HG03571 (cell line): ENCODE data around the gene MAGEA12.
"Not testable (repeated sequence)": the region's sequence is repeated elsewhere in the genome, so short reads cannot be mapped to it uniquely, and the experiment has no call there.

ENCODE experiments used
- ATAC-seq: cut with Tn5 transposase; IDR thresholded peaks from one replicate; pipeline ENCODE4 v1.9.1; 2021; ENCODE audit not compliant: unreplicated experiment

Gene MAGEA12

GRCh38 chrX:152733261-152733975 lies at the start of gene MAGEA12, which contains the start of gene CSAG1:
Gene MAGEA12, plus strand, starts transcription at chrX:152733757. Its CDS starts 2,405 bp downstream, at chrX:152736162.
Gene CSAG1, minus strand, starts transcription at chrX:152733721. Its CDS starts 1,261 bp downstream, at chrX:152732460.
- no peak for ATAC-seq

GRCh38 chrX:152697952-152698931 lies 35.3 kb upstream of the MAGEA12 start, which contains the start of gene MAGEA3:
Gene MAGEA3, plus strand, starts transcription at chrX:152698794. Its CDS starts 2,039 bp downstream, at chrX:152700833.
- not testable (repeated sequence) for ATAC-seq

- ATAC-seq = not testable (repeated sequence)
Measured at GRCh38 chrX:152700390-152700789, 33.2 kb upstream of the MAGEA12 start.

- not testable (repeated sequence) for ATAC-seq
Measured at GRCh38 chrX:152706500-152706899, 27.1 kb upstream of the MAGEA12 start.

GRCh38 chrX:152709173-152709572 lies 24.4 kb upstream of the MAGEA12 start, which contains the start of gene CSAG2:
Gene CSAG2, minus strand, starts transcription at chrX:152709273. Its CDS starts 161 bp downstream, at chrX:152709112.
- ATAC-seq = not testable (repeated sequence)

GRCh38 chrX:152713195-152713594 lies 20.4 kb upstream of the MAGEA12 start:
- ATAC-seq = not testable (repeated sequence)

- ATAC-seq = not testable (repeated sequence)
Measured at GRCh38 chrX:152713815-152714787, 19.5 kb upstream of the MAGEA12 start, which contains the start of gene MAGEA2B. Gene MAGEA2B, plus strand, starts transcription at chrX:152714628. Its CDS starts 2,479 bp downstream, at chrX:152717107.

GRCh38 chrX:152725409-152725808 lies 8.1 kb upstream of the MAGEA12 start:
- no peak for ATAC-seq

GRCh38 chrX:152734143-152734858 lies 744 bp downstream of the MAGEA12 start:
- not testable (repeated sequence) for ATAC-seq

GRCh38 chrX:152735101-152735500 lies 1.5 kb downstream of the MAGEA12 start:
- ATAC-seq = no peak

- no peak for ATAC-seq
Measured at GRCh38 chrX:152735860-152736511, 2.4 kb downstream of the MAGEA12 start.

- not testable (repeated sequence) for ATAC-seq
Measured at GRCh38 chrX:152736528-152736927, 3.0 kb downstream of the MAGEA12 start.

- ATAC-seq = no peak
Measured at GRCh38 chrX:152738560-152738959, 5.0 kb downstream of the MAGEA12 start.

GRCh38 chrX:152753686-152754650 lies 20.4 kb downstream of the MAGEA12 start, which contains the start of gene MAGEA2:
Gene MAGEA2, minus strand, starts transcription at chrX:152753842. Its CDS starts 2,479 bp downstream, at chrX:152751363.
- ATAC-seq = not testable (repeated sequence)

GRCh38 chrX:152754871-152755270 lies 21.3 kb downstream of the MAGEA12 start:
- not testable (repeated sequence) for ATAC-seq

GRCh38 chrX:152758918-152759317 lies 25.4 kb downstream of the MAGEA12 start, which contains the start of gene CSAG3:
Gene CSAG3, plus strand, starts transcription at chrX:152759218.
- not testable (repeated sequence) for ATAC-seq

- ATAC-seq = not testable (repeated sequence)
Measured at GRCh38 chrX:152759544-152759943, 26.0 kb downstream of the MAGEA12 start.
